HPDE6-E6E7 (cell line): Measurements from ENCODE around the gene GLYR1.
"Not testable (repeated sequence)": the region's sequence is repeated elsewhere in the genome, so short reads cannot be mapped to it uniquely, and the experiment has no call there.

Experiments
- DNase-seq: peaks from one replicate; pipeline ENCODE4 v3.0.0; 2011; ENCODE audit warnings: missing footprints; ENCODE audit errors: extremely low spot score

Gene GLYR1

DNA sequence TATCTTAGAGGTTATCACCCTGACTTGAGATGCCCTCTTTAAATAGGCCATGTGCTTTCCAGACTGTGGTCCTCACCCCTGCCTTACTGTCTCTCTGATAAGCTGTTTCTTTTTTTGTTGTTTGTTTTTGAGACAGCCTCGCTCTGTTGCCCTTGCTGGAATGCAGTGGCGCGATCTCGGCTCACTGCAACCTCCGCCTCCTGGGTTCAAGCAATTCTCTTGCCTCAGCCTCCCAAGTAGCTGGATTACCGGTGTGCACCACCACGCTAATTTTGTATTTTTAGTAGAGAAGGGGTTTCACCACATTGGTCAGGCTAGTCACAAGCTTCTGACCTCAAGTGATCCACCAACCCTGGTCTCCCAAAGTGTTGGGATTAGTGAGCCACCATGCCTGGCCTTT, 58.2 kb downstream of the GLYR1 start:
- DNase-seq, result no peak

DNA sequence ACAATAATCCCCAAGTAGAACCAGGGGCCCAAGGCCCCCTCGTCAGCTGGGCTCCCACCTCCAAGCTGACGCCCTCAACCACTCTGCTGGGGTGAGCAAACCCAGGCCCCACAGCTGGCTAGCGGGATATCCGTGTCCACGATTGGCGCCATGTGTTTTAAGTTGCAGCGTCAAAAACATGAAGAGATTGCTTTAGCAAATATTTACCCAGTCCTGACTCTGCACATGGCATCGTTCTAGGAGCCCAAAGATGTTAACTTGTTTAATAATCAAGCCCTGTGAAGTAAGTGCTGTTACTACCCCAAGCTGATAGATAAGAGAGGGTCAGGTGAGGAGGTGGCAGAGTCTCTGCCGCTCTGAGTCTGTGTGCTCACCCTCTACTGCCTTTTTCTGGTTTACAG, 58.6 kb downstream of the GLYR1 start:
- DNase-seq, result no peak

DNA sequence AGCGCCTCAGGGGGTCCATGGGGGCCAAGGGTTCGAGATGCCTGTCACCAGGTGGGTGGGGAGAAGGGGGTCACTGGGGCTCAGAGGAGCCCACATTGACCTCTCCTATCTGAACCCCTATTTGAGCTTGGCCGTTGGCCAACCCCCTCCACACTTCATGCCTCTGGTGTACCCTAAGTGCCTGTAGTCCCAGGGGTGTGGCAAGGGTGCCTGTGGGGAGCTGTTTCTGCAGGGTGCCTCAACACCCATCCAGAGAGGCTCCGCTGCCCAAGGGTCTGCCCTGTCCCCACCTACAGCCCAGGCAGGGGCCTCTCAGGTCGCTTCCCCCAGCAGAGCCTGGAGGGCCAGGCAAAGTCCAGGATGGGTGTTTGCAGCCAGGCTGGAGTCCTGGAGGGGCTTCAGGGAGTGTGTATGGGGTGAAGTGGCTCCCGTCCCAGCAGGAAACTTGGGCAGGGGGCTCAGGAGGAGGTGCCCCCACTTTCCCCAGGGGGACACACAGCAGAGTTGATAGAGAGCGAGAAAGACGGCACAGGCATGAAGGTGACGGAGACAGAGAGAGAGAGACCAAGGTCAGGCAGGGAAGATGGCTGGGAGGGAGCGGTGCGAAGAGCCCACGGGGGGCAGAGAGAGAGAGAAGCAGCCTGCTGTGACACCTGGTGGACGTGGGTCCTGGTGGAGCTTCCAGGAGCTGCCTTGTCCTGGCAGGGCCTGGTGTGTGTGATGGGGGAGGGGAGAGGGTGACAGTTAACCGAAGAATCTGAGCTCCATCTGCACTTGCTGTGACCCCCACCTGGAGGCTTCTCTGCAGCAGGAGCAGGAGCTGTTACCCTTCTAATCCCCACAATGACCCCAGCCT, 59.2 kb downstream of the GLYR1 start, which contains the start of gene SEPTIN12:
SEPTIN12 (minus strand) TSS at position 719 of the 856 bp plus-strand sequence; CDS start at position 19, 700 bp downstream.
- DNase-seq, result no peak

DNA sequence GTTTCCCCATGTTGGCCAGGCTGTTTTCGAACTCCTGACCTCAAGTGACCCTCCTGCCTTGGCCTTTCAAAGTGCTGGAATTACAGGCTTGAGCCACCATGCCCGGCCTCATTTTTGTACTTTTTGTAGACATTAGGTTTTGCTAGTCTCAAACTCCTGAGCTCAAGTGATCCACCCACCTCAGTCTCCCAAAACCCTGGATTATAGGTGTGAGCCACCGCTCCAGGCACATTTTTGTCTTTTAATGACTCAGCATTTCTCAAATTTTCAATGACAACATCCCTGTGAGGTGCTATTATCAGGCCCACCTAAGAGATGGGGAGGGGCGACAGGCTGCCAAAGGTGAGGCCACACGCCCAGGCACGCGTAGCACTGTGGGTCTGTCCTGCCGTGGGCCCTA, 60.0 kb downstream of the GLYR1 start:
- no peak for DNase-seq

DNA sequence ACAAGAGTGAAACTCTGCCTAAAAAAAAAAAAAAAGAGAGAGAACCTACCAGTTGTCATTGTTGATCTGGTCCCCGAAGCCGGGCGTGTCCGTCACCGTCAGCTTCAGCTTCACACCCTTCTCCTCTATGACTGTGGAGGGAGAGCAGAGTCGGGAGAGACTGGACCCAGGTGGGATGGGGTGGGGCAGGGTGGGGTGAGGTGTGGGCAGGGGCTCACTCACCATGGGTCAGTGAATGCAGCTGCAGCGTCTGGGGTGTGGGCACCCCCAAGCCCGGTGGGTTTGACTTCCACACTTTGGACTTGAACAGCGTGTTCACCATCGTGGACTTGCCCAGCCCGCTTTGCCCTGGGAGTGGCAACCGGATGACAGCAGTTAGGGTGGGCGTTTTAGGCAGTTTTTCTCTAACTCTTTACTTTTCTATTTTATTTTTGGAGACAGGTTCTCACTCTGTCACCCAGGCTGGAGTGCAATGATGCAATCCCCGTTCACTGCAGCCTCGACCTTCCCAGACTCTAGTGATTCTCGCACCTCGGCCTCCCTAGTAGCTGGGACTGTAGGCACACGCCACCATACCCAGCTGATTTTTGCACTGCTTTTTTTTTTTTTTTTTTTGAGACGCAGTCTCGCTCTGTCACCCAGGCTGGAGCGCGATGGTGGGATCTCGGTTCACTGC, 61.2 kb downstream of the GLYR1 start:
- no peak for DNase-seq

DNA sequence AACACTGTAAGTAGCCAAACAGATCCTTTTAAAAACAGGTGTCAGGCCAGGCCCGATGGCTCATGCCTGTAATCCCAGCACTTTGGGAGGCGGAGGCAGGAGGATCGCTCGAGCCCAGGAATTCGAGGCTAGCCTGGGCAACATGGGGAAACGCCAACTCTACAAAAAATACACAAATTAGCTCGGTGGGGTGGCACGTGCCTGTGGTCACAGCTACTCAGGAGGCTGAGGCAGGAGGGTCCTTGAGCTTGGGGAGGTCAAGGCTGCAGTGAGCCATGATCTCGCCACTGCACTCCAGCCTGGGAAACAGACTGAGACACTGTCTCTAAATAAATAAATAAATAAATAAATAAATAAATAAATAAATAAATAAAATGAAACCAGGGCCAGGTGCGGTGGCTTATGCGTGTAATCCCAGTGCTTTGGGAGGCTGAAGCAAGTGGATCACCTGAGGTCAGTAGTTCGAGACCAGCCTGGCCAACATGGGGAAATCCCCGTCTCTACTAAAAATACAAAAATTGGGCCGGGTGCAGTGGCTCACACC, 62.6 kb downstream of the GLYR1 start:
- DNase-seq, result not testable (repeated sequence)

DNA sequence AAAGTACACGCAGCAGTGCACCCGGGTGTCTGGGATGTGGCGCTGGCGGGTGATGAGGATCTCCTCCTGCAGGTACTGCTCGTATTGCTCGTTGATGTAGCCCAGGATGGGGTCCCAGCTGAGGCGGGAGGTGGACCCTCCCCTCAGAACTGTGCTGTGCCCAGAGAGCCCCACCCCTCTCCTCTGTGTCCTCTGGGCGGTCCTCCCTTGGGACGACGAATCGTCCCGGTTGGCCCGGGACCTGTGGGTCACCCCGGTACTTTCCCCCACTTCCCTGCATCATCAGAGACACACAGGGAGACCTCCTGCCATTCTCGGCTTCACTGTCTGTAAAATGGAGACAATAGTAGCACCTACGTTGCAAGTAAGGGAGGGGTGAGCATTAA, 63.1 kb downstream of the GLYR1 start:
- DNase-seq, result no peak

DNA sequence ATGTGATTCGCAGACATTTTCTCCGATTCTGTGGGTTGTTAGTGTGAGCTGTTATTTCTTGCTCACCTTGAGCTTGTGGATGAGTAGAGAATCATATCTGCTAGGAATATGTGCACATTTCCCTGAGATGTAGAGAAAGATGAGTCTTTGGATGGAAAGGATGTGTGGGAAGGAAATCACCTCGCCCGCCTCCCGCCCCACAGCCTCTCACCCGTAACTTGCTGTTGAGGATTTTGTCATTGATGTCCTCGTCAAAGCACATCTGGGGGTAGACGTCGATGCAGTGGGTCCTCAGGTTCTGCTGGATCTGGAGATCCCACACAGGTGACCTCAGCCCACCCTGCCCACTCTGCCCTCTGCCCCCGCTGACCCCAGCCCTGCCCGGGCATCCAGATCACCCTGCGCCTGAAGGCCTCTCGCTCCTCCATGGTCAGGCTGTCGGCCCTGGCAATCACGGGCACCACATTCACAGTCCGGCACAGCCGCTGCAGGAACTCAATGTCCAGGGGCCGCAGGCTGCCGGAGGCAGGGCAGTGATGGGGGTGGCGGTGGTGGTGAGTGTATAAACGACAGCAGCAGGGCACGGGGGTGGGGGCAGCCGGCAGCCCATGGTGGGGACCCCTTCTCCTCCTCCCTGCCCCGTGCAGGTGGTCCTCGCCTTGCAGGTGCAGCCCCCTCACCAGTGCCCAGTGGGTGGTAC, 63.7 kb downstream of the GLYR1 start:
- no peak for DNase-seq

DNA sequence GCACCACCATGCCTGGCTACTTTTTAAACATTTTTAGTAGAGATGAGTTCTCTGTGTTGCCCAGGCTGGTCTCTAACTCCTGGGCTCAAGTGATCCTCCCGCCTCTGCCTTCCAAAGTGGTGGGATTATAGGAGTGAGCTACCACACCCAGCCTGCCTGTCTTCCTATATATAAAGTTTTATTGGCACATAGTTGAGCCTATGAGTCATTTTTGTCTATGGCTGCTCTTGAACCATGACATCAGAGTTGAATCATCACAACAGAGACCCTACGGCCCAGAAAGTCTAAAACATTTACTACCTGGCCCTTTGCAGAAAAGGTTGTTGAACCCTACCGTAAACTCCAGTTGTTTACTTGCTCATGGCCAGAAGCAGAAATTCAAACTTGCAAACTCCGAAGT, 66.9 kb downstream of the GLYR1 start:
- no peak for DNase-seq

DNA sequence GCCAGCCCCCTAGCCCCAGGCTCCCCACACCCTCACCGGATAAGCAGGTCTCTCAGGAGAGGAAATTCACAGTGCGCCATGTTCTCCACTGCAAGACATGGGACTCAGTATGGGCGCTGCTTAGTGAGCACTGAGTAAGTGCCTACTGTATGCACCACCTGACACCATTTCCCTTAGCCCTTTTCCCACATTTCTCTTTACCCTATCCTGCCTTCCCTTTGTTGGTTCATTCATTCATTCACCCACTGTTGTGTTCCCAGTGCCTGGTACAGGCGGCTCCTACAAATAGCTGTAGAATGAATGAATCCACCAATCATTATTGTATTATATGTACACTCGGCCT, 69.1 kb downstream of the GLYR1 start:
- DNase-seq, result no peak

DNA sequence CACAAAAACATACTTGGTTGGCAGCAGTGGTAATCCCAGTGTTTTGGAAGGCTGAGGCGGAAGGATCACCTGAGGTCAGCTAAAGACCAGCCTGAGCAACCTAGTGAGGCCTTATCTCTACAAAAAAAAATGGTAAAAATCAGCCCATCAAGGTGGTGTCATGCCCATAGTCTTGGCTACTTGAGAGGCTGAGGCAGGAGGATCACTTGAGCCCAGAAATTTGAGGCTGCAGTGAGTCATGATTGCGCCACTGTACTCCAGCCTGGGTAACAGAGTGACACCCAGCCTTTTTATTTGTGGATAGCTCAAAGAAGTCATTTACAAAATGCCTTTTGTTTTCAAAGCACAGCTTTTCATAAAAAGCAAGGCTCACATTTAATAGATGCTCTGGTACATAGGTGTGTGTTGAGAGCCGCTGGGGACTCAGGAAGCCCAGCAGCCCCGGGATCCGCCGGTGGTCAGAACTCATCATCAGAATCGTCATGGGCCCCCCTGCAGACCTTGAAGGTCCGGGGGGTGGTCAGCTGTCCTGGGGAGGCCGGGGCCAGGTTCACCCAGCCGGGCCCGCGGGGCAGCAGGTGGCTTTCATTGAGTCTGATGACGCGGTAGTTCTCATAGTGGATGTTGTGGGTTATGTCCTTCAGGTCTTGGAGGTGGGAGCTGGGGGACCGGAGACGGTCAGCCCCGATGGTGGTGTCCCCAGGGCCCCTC, 69.6 kb downstream of the GLYR1 start:
- DNase-seq, result no peak

DNA sequence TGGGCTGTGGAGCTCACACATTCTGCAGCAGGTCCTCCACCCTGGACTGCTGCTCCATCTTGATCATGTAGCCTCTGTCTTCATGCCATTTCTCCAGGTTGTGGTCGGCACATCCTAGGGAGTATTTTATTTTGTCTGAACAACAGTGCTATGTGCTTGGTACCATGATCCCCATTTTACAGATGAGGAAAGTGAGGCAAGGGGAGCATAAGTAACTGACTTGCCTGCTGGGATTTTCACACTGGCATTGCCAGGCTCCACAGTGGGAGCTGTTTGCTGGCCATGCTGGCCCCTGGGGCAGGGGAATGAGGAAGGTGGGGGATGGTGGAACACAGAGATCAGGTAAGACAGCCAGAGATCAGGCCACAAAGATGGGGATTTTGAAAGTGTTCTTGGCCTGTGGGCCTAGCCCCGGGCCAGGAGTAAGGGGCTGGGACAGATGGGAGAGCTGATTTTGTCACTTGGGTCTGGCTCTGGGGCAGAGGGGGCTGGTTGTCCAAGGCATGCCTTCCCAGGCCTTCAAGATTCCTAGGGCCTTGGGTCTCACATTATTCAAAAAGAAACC, 70.9 kb downstream of the GLYR1 start:
- no peak for DNase-seq

DNA sequence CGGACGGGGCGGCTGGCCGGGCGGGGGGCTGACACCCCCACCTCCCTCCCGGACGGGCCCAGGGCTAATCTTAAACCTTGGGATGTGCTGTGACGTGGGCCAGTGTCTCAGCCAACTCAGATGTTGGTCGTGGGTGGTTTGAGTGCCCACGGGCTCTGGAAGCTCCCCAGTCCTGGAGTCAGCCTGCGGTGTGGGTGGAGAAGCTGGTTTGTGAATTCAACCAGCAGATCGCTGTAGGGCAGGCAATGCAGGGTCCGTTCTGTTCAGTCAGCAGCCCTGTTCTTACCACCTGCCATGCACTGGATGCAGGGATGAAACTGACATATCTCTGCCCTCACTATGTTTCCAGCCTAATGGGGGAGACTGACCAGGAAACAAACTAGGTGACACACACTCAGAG, 72.1 kb downstream of the GLYR1 start:
- DNase-seq, result no peak

DNA sequence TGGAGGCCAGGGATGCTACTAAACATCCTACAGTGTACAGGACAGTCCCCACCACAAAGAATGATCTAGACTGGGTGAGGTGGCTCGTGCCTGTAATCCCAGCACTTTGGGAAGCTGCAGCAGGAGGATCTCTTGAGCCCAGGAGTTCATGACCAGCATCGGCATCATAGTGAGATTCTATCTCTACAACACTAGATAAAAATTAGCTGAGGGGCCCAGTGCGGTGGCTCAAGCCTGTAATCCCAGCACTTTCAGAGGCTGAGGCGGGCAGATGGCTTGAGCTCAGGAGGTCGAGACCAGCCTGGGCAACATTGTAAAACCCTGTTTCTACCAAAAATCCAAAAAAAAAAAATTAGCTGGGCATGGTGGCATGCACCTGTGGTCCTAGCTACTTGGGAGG, 74.7 kb downstream of the GLYR1 start:
- no peak for DNase-seq

DNA sequence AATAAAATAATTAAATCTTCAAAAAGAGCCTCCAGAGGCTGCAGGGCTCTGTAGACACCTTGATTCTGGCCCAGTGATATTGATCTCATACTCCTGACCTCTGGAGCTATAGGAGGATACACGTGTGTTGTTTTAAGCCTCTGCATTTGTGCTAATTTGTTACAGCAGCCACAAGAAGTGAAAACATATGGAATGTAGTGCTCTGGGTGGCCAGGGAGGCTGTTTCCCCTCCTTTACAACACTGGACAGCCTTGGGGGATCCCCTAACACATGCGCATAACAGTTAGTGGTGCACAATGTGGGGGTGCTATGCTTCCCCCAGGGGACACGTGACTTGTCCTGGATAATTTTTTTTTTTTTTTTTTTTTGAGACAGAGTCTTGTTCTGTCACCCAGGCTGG, 75.4 kb downstream of the GLYR1 start:
- DNase-seq, result no peak

DNA sequence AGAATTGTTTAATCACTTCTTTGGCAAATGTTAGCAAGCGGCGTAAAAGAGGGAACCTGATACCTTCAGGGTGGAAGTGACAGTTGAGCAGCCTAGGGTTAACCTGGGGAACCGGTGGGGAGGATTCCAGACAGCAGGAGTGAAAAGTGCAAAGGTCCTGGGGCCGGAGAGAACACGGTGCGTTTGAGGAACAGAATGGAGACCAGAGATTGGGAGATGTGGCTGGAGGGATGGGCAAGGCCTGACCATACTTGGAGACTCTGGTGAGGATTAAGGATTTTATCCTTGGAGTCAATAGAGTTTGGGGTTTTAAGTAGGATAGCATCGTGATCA, 77.8 kb downstream of the GLYR1 start:
- DNase-seq, result no peak

DNA sequence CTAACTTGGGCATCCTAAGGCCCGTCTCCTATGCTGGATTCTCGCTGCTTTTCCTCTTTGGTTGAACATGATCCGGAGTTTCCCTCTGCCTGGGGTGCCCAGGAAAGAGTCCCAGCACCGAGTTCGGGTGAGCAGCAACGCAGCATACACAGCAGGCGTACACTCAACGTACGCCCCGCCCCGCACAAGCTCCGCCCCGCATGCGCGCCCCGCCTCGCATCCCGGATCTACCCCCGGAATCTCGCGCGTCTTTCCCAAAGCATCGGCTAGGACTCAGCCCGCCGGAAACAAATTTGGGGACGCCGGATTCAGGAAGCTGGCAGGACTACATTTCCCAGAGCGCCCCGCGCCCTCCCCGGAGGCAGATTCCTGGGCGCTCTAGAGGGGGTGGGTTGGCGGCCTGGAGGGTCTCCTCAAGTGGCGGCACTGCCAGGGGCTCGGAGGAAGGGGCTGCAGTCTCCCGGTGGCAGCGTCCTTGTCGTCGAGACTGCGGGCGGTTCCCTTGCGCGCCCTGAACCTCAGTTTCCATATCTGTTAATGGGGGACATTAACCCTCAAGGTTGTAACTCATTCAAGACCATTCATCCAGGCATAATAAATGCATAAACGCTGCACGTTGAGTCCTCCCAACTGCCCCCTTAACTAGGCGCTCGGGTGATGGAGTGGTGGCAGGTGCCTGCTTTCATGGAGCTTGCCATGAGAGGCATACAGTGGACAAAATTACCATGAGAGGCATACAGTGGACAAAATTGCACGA, 78.4 kb downstream of the GLYR1 start:
- DNase-seq, result peak; percentile 94

DNA sequence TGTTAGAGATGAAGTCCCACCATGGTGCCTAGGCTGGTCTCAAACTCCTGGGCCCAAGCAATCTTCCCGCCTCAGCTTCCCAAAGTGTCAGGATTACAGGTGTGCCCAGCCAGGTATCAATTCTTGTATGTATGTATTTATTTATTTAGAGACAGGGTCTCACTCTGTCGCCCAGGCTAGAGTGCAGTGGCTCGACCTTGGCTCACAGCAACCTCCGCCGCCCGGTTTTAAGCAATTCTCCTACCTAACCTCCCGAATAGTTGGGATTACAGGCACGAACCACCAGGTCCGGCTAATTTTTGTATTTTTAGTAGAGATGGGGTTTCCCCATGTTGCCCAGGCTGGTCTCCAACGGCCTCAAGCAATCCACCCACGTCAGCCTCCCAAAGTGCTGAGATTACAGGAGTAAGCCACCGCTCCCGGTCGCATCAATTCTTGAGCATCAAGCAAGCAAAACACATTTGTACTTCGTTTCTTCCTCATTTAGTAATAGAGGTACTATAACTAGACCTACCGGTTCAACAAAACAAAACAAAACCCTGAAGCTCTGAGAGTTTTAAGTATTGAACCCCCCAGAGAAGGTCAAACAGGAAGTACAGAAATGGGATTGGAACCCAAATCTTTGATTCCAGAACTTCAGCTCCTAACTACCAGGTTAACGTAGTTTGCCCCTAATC, 79.1 kb downstream of the GLYR1 start:
- DNase-seq, result no peak

DNA sequence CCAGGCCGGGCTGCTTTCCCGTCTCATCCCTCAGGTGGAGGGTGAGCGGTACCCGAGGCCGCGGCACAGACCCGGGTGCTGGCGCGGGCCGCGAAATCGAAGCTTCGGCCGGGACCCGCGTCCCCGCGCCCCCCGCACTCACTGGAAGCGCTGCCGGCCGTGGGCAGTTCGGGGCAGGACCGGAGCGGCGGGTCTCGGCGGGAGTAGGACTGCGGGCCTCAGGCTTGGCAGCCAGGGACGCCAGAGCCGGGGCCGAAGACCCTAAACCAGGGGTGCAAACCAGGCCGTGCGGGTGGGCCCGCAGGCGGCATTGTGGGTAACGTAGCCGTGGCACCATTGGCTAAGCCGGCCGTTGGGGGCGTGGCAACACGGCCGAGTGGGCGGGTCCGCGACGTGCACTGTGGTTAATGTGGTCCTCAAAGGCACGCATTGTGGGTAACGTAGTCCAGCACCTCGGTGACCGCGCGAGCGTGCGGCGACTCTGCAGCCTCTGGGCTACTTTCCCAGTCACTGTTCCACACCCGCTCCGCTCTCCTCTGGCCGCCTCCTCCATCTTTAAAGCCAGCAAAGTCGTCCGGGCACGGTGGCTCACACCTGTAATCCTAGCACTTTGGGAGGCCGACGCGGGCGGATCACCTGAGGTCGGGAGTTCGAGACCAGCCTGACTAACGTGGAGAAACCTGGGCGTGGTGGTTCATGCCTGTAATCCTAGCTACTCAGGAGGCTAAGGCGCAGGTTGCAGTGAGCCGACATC, 80.0 kb downstream of the GLYR1 start, which contains the start of gene ZNF500:
ZNF500 (minus strand) TSS at position 288 of the 754 bp plus-strand sequence. CDS start 1,184 bp downstream, outside the sequence.
- DNase-seq, result peak; percentile 95
